Bronchial epithelial cell (primary cell): ENCODE data around the gene RRP1B. TPM values are rescaled to one million over a fixed set of nuclear protein-coding genes. Genes with fewer than 3 reads are reported as not detected.

Source experiments
- DNase-seq: peaks from one replicate; pipeline ENCODE4 v3.0.0-alpha.2; 2010; ENCODE audit warnings: low read depth
- FAIRE-seq: peaks from 2 replicates; lab custom pipeline; 2011; peaks lifted over from hg19 to GRCh38; lab: Jason Lieb, UNC
- H3K27me3 ChIP-seq: 2 replicates; pipeline ENCODE4 v1.5.1; 2011; ENCODE audit warnings: low read length; ENCODE audit not compliant: control insufficient read depth, insufficient read depth
- H3K36me3 ChIP-seq: 2 replicates; pipeline ENCODE4 v1.5.1; 2011; ENCODE audit warnings: low read length; ENCODE audit not compliant: control insufficient read depth, insufficient read depth
- H3K4me3 ChIP-seq: 2 replicates; pipeline ENCODE4 v1.5.1; 2011; ENCODE audit warnings: mild to moderate bottlenecking, low read depth, low read length, control low read depth
- CTCF ChIP-seq: IDR thresholded peaks from 2 replicates; pipeline ENCODE4 v1.5.1; 2011; ENCODE audit warnings: mild to moderate bottlenecking, moderate library complexity, low read length, control low read depth, inconsistent platforms; ENCODE audit not compliant: insufficient read depth, severe bottlenecking
- total RNA-seq: library from RNA; depleted of rRNA; stranded (reverse); fragments of >200 nt; gene quantifications from 2 replicates; pipeline ENCODE4 v1.2.1, GENCODE V29; 2014

Gene RRP1B
- total RNA-seq, 1 donor from 2014 or later: 31.1 TPM

- no peak for TF ChIP-seq CTCF
- H3K36me3 ChIP-seq: peaks cover 51% of the 10 kb centered on the region
- no peak overlapping the region for H3K4me3 ChIP-seq
- DNase-seq: no peak
- no peak for FAIRE-seq
- H3K27me3 ChIP-seq: no peaks in the 10 kb centered on the region
Observed at GRCh38 chr21:43689556-43690337, 30.4 kb downstream of the RRP1B start.

- FAIRE-seq: no peak
- Histone ChIP-seq H3K36me3 (peaks cover 49% of the 10 kb centered on the region), H3K27me3 (no peaks in the 10 kb centered on the region), H3K4me3 (no peak overlapping the region)
- DNase-seq: no peak
- no peak for TF ChIP-seq CTCF
Observed at GRCh38 chr21:43690346-43690745, 31.0 kb downstream of the RRP1B start.

- no peak for TF ChIP-seq CTCF
- no peak overlapping the region for H3K4me3 ChIP-seq
- H3K36me3 ChIP-seq: peaks cover 47% of the 10 kb centered on the region
- FAIRE-seq: no peak
- DNase-seq: no peak
- no peaks in the 10 kb centered on the region for H3K27me3 ChIP-seq
Observed at GRCh38 chr21:43691086-43691795, 31.9 kb downstream of the RRP1B start.

- FAIRE-seq: no peak
- peaks cover 42% of the 10 kb centered on the region for H3K36me3 ChIP-seq
Observed at GRCh38 chr21:43691801-43692200, 32.4 kb downstream of the RRP1B start.

GRCh38 chr21:43692949-43693348, 33.6 kb downstream of the RRP1B start:
- no peaks in the 10 kb centered on the region for H3K27me3 ChIP-seq
- DNase-seq (no peak), FAIRE-seq (no peak)
- no peak overlapping the region for H3K4me3 ChIP-seq
- peaks cover 35% of the 10 kb centered on the region for H3K36me3 ChIP-seq
- TF ChIP-seq CTCF: no peak

More at GRCh38 chr21:43691801-43692200, 32.4 kb downstream of the RRP1B start:
- no peaks in the 10 kb centered on the region for H3K27me3 ChIP-seq
- no peak overlapping the region for H3K4me3 ChIP-seq
- no peak for DNase-seq
- TF ChIP-seq CTCF: no peak
